MM.1S (cell line): Measurements from ENCODE around the gene SUMO2.
"Not testable (repeated sequence)": the region's sequence is repeated elsewhere in the genome, so short reads cannot be mapped to it uniquely, and the experiment has no call there.

Experiments used
- DNase-seq: peaks from one replicate; pipeline ENCODE4 v3.0.0-alpha.2; 2015
- H2AFZ ChIP-seq: fragments of 300-600 bp; sonication (generic); 2 replicates; pipeline ENCODE4 v1.6.0; 2016; ENCODE audit warnings: antibody characterized with exemption, low read length
- H3F3A ChIP-seq: fragments of 300-600 bp; sonication (generic); 2 replicates; pipeline ENCODE4 v1.6.1; 2016; ENCODE audit warnings: mild to moderate bottlenecking, antibody characterized with exemption, low read length, moderate library complexity, mixed read lengths; ENCODE audit not compliant: insufficient read depth
- H3K27ac ChIP-seq: fragments of 300-600 bp; sonication (generic); 2 replicates; pipeline ENCODE4 v1.5.1; 2016; ENCODE audit warnings: mild to moderate bottlenecking, low read length
- H3K27me3 ChIP-seq: fragments of 300-600 bp; sonication (generic); replicated peaks from 2 replicates; pipeline ENCODE4 v1.6.0; 2016; ENCODE audit warnings: low read length; ENCODE audit not compliant: insufficient read depth
- H3K36me3 ChIP-seq: fragments of 300-600 bp; sonication (generic); replicated peaks from 2 replicates; pipeline ENCODE4 v1.6.1; 2016; ENCODE audit warnings: mild to moderate bottlenecking, low read length, mixed read lengths; ENCODE audit not compliant: insufficient read depth
- H3K4me1 ChIP-seq: fragments of 300-600 bp; sonication (generic); 2 replicates; pipeline ENCODE4 v1.6.1; 2016; ENCODE audit warnings: low read length, mixed read lengths
- H3K4me2 ChIP-seq: fragments of 300-600 bp; sonication (generic); 2 replicates; pipeline ENCODE4 v1.6.0; 2016; ENCODE audit warnings: low read depth, low read length
- H3K4me3 ChIP-seq: fragments of 300-600 bp; sonication (generic); 2 replicates; pipeline ENCODE4 v1.5.1; 2016; ENCODE audit warnings: low read length, mixed read lengths
- H3K79me2 ChIP-seq: fragments of 300-600 bp; sonication (generic); 2 replicates; pipeline ENCODE4 v1.6.1; 2016; ENCODE audit warnings: mixed run types, low read length, mixed read lengths
- H3K9ac ChIP-seq: fragments of 300-600 bp; sonication (generic); 2 replicates; pipeline ENCODE4 v1.6.1; 2016; ENCODE audit warnings: low read length, mixed read lengths
- H3K9me2 ChIP-seq: fragments of 300-600 bp; sonication (generic); replicated peaks from 2 replicates; pipeline ENCODE4 v1.6.1; 2016; ENCODE audit warnings: mild to moderate bottlenecking, low read length, mixed read lengths; ENCODE audit not compliant: insufficient read depth
- H3K9me3 ChIP-seq: fragments of 300-600 bp; sonication (generic); replicated peaks from 2 replicates; pipeline ENCODE4 v1.6.1; 2016; ENCODE audit warnings: mild to moderate bottlenecking, low read length, mixed read lengths; ENCODE audit not compliant: insufficient read depth
- H4K20me1 ChIP-seq: fragments of 300-600 bp; sonication (generic); 2 replicates; pipeline ENCODE4 v1.6.1; 2016; ENCODE audit warnings: mild to moderate bottlenecking, low read length, moderate library complexity, mixed read lengths; ENCODE audit not compliant: insufficient read depth
- EZH2 ChIP-seq: fragments of 300-600 bp; sonication (generic); optimal IDR thresholded peaks from 2 replicates; pipeline ENCODE3; 2017; ENCODE audit warnings: low read depth, mild to moderate bottlenecking, antibody characterized with exemption, low read length, mixed read lengths
- EZH2phosphoT487 ChIP-seq: fragments of 300-600 bp; sonication (generic); IDR thresholded peaks from 2 replicates; pipeline ENCODE4 v1.6.1; 2018; ENCODE audit warnings: antibody characterized with exemption, low read length
- TF ChIP-seq, protein P1 (sequence below): fragments of 300-600 bp; sonication (generic); IDR thresholded peaks from 2 replicates; pipeline ENCODE4 v1.5.1; 2016; ENCODE audit warnings: antibody characterized with exemption, low read length, mixed read lengths

Gene SUMO2

DNA sequence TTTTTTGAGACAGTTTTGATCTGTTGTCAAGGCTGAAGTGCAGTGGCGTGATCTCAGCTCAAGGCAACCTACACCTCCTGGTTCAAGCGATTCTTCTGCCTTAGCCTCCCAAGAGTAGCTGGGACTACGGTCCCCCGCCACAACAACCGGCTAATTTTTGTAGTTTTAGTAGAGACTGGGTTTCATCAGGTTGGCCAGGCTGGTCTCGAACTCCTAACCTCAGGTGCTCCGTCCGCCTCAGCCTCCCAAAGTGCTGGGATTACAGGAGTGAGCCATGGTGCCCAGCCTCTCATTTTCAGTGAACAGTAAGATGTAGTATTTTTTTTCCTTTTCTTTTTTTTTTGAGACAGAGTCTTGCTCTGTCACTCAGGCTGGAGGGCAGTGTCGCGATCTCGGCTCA lies 7.8 kb downstream of the SUMO2 start:
- peaks cover 18% of the 10 kb centered on the region for H3K36me3 ChIP-seq

GRCh38 chr17:75173526-75173925 lies 9.2 kb downstream of the SUMO2 start:
- Histone ChIP-seq H3K4me3 (no peak overlapping the region), H3K4me2 (no peak overlapping the region), H2AFZ (no peak overlapping the region), H3K9me2 (no peaks in the 10 kb centered on the region), H3K27ac (no peak overlapping the region), H3K4me1 (no peaks in the 10 kb centered on the region), H3K9ac (no peak overlapping the region), H3K9me3 (no peaks in the 10 kb centered on the region), H3K79me2 (peaks cover 90% of the 10 kb centered on the region), H3K27me3 (no peaks in the 10 kb centered on the region), H3F3A (peaks cover 16% of the 10 kb centered on the region), H3K36me3 (peaks cover 8% of the 10 kb centered on the region), H4K20me1 (peaks cover 3% of the 10 kb centered on the region; the same call in 1 of the 2 replicates)
- no peak for DNase-seq
- TF ChIP-seq EZH2 (no peak), EZH2phosphoT487 (no peak)
- TF ChIP-seq, protein P1, sequence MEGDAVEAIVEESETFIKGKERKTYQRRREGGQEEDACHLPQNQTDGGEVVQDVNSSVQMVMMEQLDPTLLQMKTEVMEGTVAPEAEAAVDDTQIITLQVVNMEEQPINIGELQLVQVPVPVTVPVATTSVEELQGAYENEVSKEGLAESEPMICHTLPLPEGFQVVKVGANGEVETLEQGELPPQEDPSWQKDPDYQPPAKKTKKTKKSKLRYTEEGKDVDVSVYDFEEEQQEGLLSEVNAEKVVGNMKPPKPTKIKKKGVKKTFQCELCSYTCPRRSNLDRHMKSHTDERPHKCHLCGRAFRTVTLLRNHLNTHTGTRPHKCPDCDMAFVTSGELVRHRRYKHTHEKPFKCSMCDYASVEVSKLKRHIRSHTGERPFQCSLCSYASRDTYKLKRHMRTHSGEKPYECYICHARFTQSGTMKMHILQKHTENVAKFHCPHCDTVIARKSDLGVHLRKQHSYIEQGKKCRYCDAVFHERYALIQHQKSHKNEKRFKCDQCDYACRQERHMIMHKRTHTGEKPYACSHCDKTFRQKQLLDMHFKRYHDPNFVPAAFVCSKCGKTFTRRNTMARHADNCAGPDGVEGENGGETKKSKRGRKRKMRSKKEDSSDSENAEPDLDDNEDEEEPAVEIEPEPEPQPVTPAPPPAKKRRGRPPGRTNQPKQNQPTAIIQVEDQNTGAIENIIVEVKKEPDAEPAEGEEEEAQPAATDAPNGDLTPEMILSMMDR, result no peak

More for the DNA sequence above, 7.8 kb downstream of the SUMO2 start:
- no peak overlapping the region for H2AFZ ChIP-seq
- H4K20me1 ChIP-seq, result peaks cover 3% of the 10 kb centered on the region; the same call in 1 of the 2 replicates
- no peaks in the 10 kb centered on the region for H3K9me2 ChIP-seq
- no peak for DNase-seq
- H3K9ac ChIP-seq, result no peak overlapping the region
- H3K27me3 ChIP-seq, result no peaks in the 10 kb centered on the region
- no peak overlapping the region for H3K4me3 ChIP-seq
- H3F3A ChIP-seq, result peaks cover 16% of the 10 kb centered on the region
- peaks cover 97% of the 10 kb centered on the region for H3K79me2 ChIP-seq
- H3K27ac ChIP-seq, result no peak overlapping the region
- H3K4me1 ChIP-seq, result no peaks in the 10 kb centered on the region
- H3K4me2 ChIP-seq, result no peak overlapping the region
- no peaks in the 10 kb centered on the region for H3K9me3 ChIP-seq
- TF ChIP-seq EZH2phosphoT487 (no peak), EZH2 (no peak)
- TF ChIP-seq, protein P1, result no peak

DNA sequence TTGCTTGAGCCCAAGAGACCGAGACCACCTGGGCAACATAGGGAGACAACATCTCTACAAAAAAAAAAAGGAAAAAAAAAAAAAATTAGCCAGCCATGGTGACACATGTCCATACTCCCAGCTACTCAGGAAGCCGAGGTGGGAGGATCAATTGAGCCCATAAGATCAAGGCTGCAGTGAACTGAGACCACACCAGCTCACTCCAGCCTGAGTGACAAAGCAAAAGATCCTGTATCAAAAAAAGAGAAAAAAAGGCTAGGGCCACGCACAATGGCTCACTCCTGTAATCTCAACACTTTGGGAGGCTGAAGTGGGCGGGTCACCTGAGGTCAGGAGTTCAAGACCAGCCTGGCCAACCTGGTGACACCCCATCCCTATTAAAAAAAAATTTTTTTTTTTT lies 13.8 kb downstream of the SUMO2 start:
- Histone ChIP-seq H3K9ac (no peak overlapping the region), H3K36me3 (peaks cover 15% of the 10 kb centered on the region)

DNA sequence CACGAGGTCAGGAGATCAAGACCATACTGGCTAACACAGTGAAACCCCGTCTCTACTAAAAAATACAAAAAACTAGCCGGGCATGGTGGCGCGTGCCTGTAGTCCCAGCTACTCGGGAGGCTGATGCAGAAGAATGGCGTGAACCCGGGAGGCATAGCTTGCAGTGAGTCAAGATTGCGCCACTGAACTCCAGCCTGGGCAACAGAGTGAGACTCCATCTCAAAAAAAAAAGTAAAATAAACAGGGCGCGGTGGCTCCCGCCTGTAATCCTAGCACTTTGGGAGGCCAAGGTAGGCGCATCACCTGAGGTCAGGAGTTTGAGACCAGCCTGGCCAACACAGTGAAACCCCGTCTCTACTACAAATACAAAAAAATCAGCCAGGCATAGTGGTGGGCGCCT lies 18.2 kb downstream of the SUMO2 start:
- H3K27me3 ChIP-seq, H3K9ac ChIP-seq, H3K9me3 ChIP-seq, H3K4me1 ChIP-seq, H2AFZ ChIP-seq, H3K27ac ChIP-seq, H3K4me2 ChIP-seq, H3F3A ChIP-seq, H3K79me2 ChIP-seq, H4K20me1 ChIP-seq, DNase-seq, H3K4me3 ChIP-seq, H3K9me2 ChIP-seq: not testable (repeated sequence)
- H3K36me3 ChIP-seq, result peaks cover 11% of the 10 kb centered on the region; the same call in 1 of the 2 replicates

More for the DNA sequence above, 13.8 kb downstream of the SUMO2 start:
- Histone ChIP-seq H3K4me2 (no peak overlapping the region), H3K79me2 (peaks cover 47% of the 10 kb centered on the region), H3K4me1 (no peaks in the 10 kb centered on the region), H3K27me3 (no peaks in the 10 kb centered on the region), H3K9me3 (no peaks in the 10 kb centered on the region), H3F3A (peaks cover 8% of the 10 kb centered on the region; the same call in 1 of the 2 replicates), H2AFZ (no peak overlapping the region), H3K27ac (no peak overlapping the region), H3K4me3 (no peak overlapping the region), H3K9me2 (no peaks in the 10 kb centered on the region), H4K20me1 (peaks cover 3% of the 10 kb centered on the region; the same call in 1 of the 2 replicates)
- no peak for DNase-seq
- TF ChIP-seq EZH2 (no peak), EZH2phosphoT487 (no peak)
- TF ChIP-seq, protein P1, result no peak
